ENCODE measurements around the gene BBOX1.

GRCh38 chr11:27076121-27076589 lies 35.5 kb downstream of the BBOX1 start:
- no peak for TF ChIP-seq CTCF (IDR thresholded peaks at IDR 0.05; ENCODE audit: poor library complexity, severe bottlenecking)
- no peak for TF ChIP-seq MXI1 (conservative IDR thresholded peaks at IDR 0.05; ENCODE audit: poor library complexity, severe bottlenecking)

Data from neural cell (in vitro differentiated cells).